Pons (tissue), 1 donor: ENCODE results near the gene TAS2R9.
A peak's percentile ranks its signal among the peaks of the same experiment; 100 is the strongest.
"Not testable (repeated sequence)": the region's sequence is repeated elsewhere in the genome, so short reads cannot be mapped to it uniquely, and the experiment has no call there.

Experiments used
- DNase-seq: peaks from one replicate; pipeline ENCODE4 v3.0.0-alpha.2; 2016; ENCODE audit warnings: low spot score

TAS2R9 gene, protein sequence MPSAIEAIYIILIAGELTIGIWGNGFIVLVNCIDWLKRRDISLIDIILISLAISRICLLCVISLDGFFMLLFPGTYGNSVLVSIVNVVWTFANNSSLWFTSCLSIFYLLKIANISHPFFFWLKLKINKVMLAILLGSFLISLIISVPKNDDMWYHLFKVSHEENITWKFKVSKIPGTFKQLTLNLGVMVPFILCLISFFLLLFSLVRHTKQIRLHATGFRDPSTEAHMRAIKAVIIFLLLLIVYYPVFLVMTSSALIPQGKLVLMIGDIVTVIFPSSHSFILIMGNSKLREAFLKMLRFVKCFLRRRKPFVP

DNA sequence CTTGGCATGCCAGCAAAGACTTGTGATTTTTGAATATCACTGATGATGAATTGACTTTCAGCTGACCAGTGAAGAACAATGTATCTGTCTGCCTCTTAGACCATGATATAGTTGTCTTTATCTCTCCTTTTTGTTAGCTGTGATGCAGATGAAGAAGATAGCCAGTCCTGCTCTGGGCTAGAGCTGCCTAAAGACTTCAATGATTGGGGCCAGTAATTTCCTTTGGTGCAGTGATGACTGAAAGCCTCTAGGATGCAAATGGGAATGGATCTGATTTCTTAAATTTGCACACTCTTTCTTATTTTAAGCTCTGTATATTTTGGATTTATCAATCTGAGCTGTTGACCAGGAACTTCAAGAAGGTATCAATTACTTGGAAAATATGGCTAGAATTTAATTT is at the start of gene TAS2R9:
TSS of gene TAS2R9 (minus strand) at position 101 of the 400 bp plus-strand sequence. CDS start at position 8, 93 bp downstream.
- no peak for DNase-seq

DNA sequence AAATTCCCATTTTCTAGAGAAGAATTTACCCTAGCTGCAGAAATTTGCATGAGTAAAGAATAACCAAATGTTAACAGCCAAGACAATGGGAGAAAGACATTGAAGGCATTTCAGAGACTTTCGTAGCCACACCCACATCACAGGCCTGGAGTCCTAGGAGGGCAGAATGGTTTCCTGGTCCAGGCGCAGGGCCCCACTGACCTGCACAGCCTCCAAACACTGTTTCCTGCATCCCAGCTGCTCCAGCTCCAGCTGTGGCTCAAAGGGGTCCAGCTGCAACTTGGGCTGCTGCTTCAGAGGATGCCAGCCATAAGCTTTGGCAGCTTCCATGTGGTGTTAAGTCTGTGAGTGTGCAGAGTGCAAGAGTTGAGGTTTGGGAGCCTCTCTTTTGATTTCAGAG is 45.8 kb upstream of the TAS2R9 start:
- no peak for DNase-seq

DNA sequence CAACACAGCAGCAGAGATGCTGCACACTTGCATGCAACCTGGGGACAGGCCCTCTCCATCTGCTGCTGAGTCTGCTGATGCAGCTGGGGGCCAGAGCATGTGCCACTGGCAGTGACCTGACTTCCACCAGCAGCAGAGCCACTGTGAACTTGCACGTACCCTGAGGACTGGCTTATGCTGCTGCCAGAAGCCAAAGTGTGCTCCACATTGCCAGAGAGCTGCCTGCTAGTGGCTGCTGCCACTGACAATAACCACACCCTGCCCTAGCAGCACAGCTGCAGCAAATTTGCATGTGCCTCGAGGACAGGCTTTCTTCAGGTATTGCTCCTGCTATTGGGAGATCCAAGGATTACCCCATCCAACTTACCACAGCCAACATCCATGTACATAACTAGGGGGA is 43.8 kb upstream of the TAS2R9 start:
- DNase-seq, result no peak

- no peak for DNase-seq
These were observed 41.4 kb upstream of the TAS2R9 start for GRCh38 chr12:10851243-10851858.

GRCh38 chr12:10849425-10849878 is 39.5 kb upstream of the TAS2R9 start, which contains the start of gene PRR4:
TSS of gene PRR4 (minus strand) at chr12:10849475. CDS start at chr12:10849437, 38 bp downstream.
- DNase-seq, result no peak

DNA sequence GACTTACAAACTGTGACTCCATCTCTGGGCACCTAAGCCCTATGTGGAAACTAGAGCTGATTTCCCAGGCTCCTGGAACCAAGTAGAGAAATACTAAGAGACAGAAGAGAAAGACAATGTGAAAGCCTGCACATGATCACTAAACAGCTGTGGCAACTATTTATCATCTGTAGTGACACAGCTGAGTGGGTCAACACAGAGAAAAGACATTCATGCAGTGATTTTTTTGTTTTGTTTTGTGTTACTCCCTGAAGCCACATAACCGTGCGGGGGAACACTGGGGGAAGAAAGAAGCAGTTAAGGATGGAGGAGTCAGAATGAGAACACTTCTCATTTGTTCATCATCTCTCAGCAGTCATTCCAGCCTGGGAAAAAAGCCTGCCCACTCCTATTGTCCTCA is 37.8 kb upstream of the TAS2R9 start:
- DNase-seq, result peak; percentile 5

GRCh38 chr12:10842862-10843261 is 32.9 kb upstream of the TAS2R9 start:
- DNase-seq, result no peak

GRCh38 chr12:10838461-10838860 is 28.5 kb upstream of the TAS2R9 start:
- DNase-seq, result no peak

DNA sequence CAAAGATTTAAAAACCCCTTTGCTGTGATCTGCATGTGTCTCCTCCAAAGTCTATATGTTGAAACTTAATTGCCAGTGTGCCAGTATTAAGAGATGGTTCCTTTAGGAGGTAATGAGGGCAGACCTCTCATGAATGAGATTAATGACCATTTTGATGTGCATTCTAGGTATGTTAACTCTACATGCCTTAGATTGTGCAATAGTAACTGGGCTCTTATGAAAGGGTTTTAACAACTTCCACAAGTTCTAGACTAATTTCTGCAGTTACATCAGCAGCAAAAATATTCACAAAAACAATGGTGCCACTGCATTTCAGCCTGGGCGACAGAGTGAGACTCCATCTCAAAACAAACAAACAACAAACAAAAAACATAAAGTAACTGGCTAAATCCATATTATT is 20.0 kb upstream of the TAS2R9 start:
- DNase-seq, result no peak

- DNase-seq, result no peak
These were observed 16.3 kb upstream of the TAS2R9 start, which contains the start of gene TAS2R10 for GRCh38 chr12:10826258-10826657. TSS of gene TAS2R10 (minus strand) at chr12:10826358. CDS start at chr12:10826269, 89 bp downstream.

- no peak for DNase-seq
These were observed 15.0 kb upstream of the TAS2R9 start for GRCh38 chr12:10824957-10825356.

GRCh38 chr12:10811883-10812536 is 2.0 kb upstream of the TAS2R9 start:
- no peak for DNase-seq

- DNase-seq, result no peak
These were observed 2.8 kb downstream of the TAS2R9 start, which contains the start of gene TAS2R8 for GRCh38 chr12:10807186-10807585. TSS of gene TAS2R8 (minus strand) at chr12:10807286. CDS start at chr12:10806980, 306 bp downstream.

DNA sequence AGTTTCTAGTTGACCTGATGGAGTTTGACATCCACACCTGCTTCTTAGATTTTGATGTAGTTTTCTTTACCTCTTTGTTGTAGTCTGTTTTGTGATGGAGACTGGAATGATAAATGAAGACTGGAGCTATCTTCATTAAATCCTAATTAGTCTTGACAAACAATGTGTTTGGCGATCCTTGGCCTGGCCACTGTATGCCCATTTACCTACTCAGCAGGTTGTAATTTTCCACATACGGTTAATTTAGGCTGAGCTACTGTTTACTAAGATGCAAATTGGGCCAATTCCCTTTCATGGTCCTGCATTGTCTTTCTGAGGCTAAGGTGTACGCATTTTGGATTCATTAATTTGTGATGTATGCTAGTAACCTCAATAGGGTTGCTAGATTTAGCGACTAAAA is 7.4 kb downstream of the TAS2R9 start, which contains the start of gene TAS2R7:
TSS of gene TAS2R7 (minus strand) at position 41 of the 400 bp plus-strand sequence. CDS start 57 bp downstream, outside the sequence.
- no peak for DNase-seq

DNA sequence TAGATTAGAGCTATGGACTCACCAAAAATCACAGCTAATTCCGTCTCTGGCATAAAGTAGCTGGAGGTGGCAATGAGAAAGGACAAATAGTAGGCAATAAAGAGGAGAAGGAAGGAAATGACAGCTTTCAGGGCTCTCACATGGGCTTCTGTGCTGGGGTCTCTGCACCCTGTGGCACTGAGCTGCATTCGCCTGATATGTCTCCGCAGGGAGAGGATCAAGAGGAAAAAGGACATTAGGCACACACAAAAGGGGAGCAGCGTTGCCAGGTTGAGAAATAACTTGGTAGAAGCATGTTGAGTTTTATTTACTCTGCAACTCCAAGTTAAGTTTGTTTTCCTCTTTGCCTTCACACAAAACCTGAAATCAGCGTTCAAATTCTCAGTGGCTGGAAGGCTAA is 8.2 kb downstream of the TAS2R9 start:
- DNase-seq, result no peak

GRCh38 chr12:10794222-10794621 is 15.7 kb downstream of the TAS2R9 start:
- DNase-seq, result no peak

DNA sequence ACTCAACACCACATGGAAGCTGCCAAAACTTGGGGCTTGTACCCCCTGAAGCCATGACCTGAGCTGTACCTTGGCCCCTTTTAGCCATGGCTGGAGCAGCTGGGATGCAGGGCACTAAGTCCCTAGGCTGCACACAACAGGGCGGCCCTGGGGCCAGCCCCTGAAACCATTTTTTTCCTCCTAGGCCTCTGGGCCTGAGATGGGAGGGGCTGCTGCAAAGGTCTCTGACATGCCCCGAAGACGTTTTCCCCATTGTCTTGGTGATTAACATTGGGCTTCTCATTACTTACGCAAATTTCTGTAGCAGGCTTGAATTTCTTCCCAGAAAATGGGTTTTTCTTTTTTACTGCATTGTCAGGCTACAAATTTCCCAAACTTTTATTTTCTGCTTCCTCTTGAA is 18.2 kb downstream of the TAS2R9 start:
- DNase-seq, result not testable (repeated sequence)

GRCh38 chr12:10783252-10783651 is 26.7 kb downstream of the TAS2R9 start:
- no peak for DNase-seq

DNA sequence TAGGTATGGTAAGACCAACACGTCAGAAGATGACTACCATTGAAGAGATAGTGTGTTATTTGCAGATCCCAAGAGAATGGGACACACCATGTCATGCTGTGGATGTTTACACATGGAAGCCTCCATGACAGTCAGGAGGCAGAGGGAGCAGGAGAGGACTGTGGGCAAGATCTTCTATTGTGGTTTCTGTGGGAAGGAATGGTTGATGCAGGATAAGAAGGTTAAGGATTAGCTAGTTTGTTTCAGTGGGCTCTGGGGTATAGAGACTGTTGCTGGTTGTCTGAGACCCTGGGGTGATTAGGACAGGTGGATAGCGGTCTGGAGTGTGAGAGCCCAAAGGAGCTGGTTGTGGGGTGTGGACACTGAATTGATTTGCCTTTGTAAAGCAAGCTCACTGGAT is 30.9 kb downstream of the TAS2R9 start:
- no peak for DNase-seq

- peak; percentile 37 for DNase-seq
These were observed 38.7 kb downstream of the TAS2R9 start for GRCh38 chr12:10771132-10771733.

GRCh38 chr12:10759657-10760056 is 50.3 kb downstream of the TAS2R9 start:
- no peak for DNase-seq
